GM12865 (cell line): Measurements from ENCODE around the gene AURKA.
A peak's percentile ranks its signal among the peaks of the same experiment; 100 is the strongest.

ENCODE experiments used
- DNase-seq: peaks from one replicate; pipeline ENCODE4 v3.0.0; 2010; ENCODE audit warnings: low read depth
- H3K4me3 ChIP-seq: 2 replicates; pipeline ENCODE4 v1.5.1; 2011; ENCODE audit warnings: mild to moderate bottlenecking, low read depth, low read length, control low read depth
- CTCF ChIP-seq: IDR thresholded peaks from 2 replicates; pipeline ENCODE4 v1.5.1; 2011; ENCODE audit warnings: low read length, control low read depth, low read depth, inconsistent platforms; ENCODE audit not compliant: insufficient read depth; ENCODE audit errors: missing control alignments

The AURKA gene

DNA sequence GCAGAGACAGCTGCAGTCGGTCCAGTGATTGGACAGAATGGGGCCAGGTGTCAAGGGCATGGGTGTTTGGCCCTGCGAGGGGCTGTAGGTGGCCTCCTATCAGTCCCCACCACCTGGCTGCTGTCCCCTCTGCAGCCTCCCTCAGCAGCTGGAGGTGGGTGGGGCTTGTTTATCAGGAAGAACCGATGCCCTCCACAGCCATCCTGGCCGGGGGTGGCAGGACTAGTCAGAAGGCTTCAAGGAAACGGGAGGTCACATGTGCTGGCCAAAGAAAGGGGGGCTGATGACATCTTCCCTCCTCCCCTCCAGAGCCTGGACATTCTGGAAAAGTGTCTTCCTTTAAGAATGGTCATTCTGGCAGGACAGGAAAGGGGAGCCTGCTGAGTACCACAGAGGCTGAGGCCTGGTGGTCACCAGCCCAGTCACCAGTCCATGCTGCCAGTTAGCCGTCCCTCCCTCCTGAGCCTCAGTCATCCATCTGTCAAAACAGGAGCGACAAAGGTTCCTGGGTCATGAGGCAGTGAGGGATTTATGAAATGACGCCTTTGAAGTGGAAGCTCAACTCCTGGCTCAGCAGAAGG is 29.1 kb downstream of the AURKA start:
- no peak for TF ChIP-seq CTCF
- no peak overlapping the region for H3K4me3 ChIP-seq
- DNase-seq: no peak

- no peak overlapping the region for H3K4me3 ChIP-seq
- no peak for TF ChIP-seq CTCF
- no peak for DNase-seq
These were observed 30.1 kb downstream of the AURKA start for GRCh38 chr20:56361900-56362299.

DNA sequence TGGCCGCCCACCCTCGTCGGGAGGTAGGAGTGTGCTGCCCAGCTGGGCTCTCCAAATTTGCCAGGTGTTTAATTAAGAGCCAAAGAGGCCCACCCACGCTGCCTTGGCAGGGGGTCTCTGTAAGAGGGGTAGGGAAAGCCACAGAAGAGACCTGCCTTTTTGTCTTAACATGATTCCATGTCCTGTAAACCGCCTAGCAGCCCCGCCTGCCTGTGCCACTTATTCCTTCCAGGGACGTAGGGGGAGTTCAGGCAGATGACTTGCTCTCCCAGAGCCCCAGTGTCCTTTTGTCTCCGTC is 31.2 kb downstream of the AURKA start:
- no peak for DNase-seq

DNA sequence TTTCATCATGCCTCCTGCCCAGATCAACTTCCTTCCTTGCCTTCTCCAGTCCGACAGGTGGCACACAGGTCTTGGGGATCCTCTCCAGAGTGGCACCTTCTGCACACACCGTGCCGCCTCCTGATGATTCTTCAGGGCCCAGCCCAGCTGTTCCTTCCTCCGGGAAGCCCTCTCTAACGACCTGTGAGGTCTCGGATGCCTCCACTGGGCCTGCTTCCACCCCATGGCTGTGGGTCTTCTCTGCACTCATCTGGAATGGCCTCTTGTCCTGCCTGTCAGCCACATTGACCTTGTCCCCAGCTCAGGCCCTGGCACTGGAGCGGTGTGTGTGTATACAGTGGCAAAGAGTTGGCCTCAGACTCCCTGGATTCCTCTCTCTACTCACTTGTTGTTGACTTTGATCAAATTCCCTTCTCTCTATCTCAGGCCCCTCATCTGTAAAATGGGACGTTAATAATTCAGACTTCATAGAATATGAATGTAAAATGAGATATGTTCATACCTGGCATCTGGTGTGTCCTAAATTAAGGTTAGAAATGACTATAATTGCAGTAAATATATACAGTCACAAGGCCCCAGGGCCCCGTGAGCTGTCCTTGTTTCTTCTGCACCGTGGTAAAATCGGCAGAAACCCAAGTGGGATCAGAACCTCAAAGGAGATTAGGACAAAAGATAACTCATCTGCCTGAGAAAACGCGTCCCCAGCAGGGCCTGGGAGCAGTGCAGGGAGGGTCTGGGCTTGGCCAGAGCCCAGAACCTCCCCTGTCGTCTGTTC is 31.7 kb downstream of the AURKA start:
- no peak overlapping the region for H3K4me3 ChIP-seq
- TF ChIP-seq CTCF: no peak
- no peak for DNase-seq

More for the DNA sequence above, 31.2 kb downstream of the AURKA start:
- TF ChIP-seq CTCF: no peak
- H3K4me3 ChIP-seq: no peak overlapping the region

DNA sequence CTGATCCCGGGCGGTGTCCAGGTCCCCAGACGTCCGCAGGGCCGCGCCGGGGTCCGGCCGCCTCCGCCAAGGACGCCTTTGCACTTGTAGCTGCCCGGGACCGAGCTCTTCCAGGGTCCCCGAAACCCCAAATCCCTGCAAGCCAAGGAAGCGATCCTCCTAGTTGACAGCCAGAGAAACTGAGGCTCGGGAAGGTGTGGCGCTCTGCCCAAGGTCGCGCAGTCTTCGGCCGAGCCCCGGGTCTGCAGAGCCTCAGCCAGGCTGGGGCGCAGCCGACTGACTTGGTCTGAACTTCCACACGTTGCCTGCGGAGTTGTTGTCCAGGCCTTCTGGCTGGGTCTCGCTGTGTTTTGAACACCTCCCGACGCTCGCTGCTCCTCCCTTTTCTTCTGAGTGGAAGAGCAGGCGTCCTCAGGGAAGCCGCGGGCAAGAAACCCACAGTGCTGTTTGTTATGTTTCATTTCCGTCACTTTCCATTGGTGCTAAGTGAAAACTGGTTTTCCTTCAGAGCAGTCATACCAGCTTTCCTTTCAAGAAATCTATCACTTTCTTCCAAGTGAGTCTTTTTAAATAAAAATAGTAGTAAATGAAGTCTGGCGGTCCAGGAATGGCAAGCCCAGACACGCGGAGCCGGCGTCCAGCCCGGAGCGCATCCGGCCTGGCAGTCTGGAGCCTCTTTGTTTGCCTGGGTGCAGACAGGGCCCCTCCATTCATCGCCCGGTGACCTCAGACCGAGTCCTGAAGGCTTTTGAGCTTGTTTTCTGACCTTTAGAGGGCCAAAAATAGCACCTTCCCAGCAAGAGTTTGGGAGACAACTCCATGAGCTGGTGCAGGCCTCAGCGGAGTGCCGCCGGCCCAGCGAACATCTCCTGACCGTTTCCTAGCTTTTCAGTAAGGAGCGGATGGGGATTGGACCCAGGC is 32.5 kb downstream of the AURKA start:
- no peak for TF ChIP-seq CTCF
- peak overlapping the region; percentile 56 for H3K4me3 ChIP-seq
- DNase-seq: peak; percentile 20

GRCh38 chr20:56358600-56359211 is 33.3 kb downstream of the AURKA start, which contains the start of gene FAM210B:
Gene FAM210B (plus strand): TSS chr20:56358974. CDS start chr20:56359006, 32 bp downstream.
- peak; percentile 88 for DNase-seq

More at GRCh38 chr20:56358600-56359211, 33.3 kb downstream of the AURKA start, which contains the start of gene FAM210B:
- peak within 1 kb of the TSS; percentile 56 for H3K4me3 ChIP-seq
- TF ChIP-seq CTCF: no peak
